T-helper 22 cell (primary cell): ENCODE data around the gene PPM1G.
"Not testable (repeated sequence)": the region's sequence is repeated elsewhere in the genome, so short reads cannot be mapped to it uniquely, and the experiment has no call there.

Source experiments
- DNase-seq: peaks from one replicate; pipeline ENCODE4 v3.0.0-alpha.2; 2020; ENCODE audit warnings: low read depth

The PPM1G gene

GRCh38 chr2:27375513-27376099 lies 33.8 kb downstream of the PPM1G start:
- no peak for DNase-seq

- DNase-seq, result no peak
Observed at GRCh38 chr2:27373567-27373966, 35.8 kb downstream of the PPM1G start.

- no peak for DNase-seq
Observed at GRCh38 chr2:27372937-27373336, 36.5 kb downstream of the PPM1G start.

GRCh38 chr2:27370816-27371620 lies 38.4 kb downstream of the PPM1G start:
- no peak for DNase-seq

- DNase-seq, result peak; percentile 99
Observed at GRCh38 chr2:27370026-27370815, 39.2 kb downstream of the PPM1G start, which contains the start of the genes EIF2B4 and SNX17. EIF2B4 (minus strand) TSS chr2:27370338; CDS start chr2:27370314, 24 bp downstream. SNX17 (plus strand) TSS chr2:27370616; CDS start chr2:27370744, 128 bp downstream.

- no peak for DNase-seq
Observed at GRCh38 chr2:27369471-27370025, 39.8 kb downstream of the PPM1G start.

GRCh38 chr2:27363933-27364332 lies 45.5 kb downstream of the PPM1G start:
- DNase-seq, result no peak

- DNase-seq, result no peak
Observed at GRCh38 chr2:27362678-27363420, 46.5 kb downstream of the PPM1G start.

- peak; percentile 90 for DNase-seq
Observed at GRCh38 chr2:27356382-27357181, 52.8 kb downstream of the PPM1G start, which contains the start of gene GTF3C2. GTF3C2 (minus strand) TSS chr2:27356764; CDS start chr2:27343554, 13,210 bp downstream.

- DNase-seq, result no peak
Observed at GRCh38 chr2:27356056-27356381, 53.4 kb downstream of the PPM1G start.

GRCh38 chr2:27354597-27354927 lies 54.8 kb downstream of the PPM1G start:
- no peak for DNase-seq

- DNase-seq, result no peak
Observed at GRCh38 chr2:27353762-27354596, 55.4 kb downstream of the PPM1G start.

- not testable (repeated sequence) for DNase-seq
Observed at GRCh38 chr2:27353386-27353761, 56.0 kb downstream of the PPM1G start.

- DNase-seq, result no peak
Observed at GRCh38 chr2:27351802-27352598, 57.4 kb downstream of the PPM1G start.

GRCh38 chr2:27350106-27350693 lies 59.2 kb downstream of the PPM1G start:
- no peak for DNase-seq

GRCh38 chr2:27347641-27348040 lies 61.8 kb downstream of the PPM1G start:
- no peak for DNase-seq

- DNase-seq, result no peak
Observed at GRCh38 chr2:27336173-27336572, 73.2 kb downstream of the PPM1G start.

GRCh38 chr2:27335311-27335710 lies 74.1 kb downstream of the PPM1G start:
- no peak for DNase-seq
